Peyer's patch (tissue), 4 donors: ENCODE data around the gene FOXN4.

Experiments used
- CTCF ChIP-seq, 6 experiments: fragments of 450-650 bp in 4 of 6; fragments of 200-600 bp in 2 of 6; sonication (generic) in 1 of 6; IDR thresholded peaks; one replicate each; pipeline ENCODE4 v1.5.1; 2017 to 2019; ENCODE audit warnings: antibody characterized with exemption in 6 of 6, mild to moderate bottlenecking in 3 of 6, moderate library complexity in 1 of 6
- POLR2A ChIP-seq, 2 donors: fragments of 450-650 bp; IDR thresholded peaks; one replicate each; pipeline ENCODE4 v1.5.1; 2017; ENCODE audit warnings: antibody characterized with exemption in 2 of 2, mild to moderate bottlenecking in 2 of 2, moderate library complexity in 2 of 2

DNA sequence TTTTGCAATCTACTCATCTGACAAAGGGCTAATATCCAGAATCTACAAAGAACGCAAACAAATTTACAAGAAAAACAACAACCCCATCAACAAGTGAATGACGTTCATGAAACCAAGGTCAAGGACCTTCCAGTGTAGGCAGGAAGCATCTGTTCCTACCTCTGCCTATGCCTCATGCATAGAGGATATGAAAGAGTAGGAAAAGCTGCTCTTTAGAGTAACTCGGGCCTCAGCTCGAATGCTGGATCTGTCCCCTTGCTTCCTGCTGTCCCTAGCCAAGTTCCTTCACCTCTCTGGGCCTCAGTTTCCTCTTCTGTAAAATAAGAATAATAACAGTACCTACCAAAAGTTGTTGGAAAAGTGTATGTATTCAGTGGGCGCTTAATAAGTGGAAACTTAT, 65.0 kb downstream of the FOXN4 start:
- TF ChIP-seq CTCF (IDR thresholded peaks at IDR 0.05) (no peak), POLR2A (IDR thresholded peaks at IDR 0.05) (no peak)
